SU-DHL-6 (cell line): ENCODE results near the gene AGPAT3.

Source experiments
- H2AFZ ChIP-seq: fragments of 200-600 bp; sonication (generic); 2 replicates; pipeline ENCODE4 v1.6.1; 2014; ENCODE audit warnings: low read depth, mild to moderate bottlenecking, moderate library complexity, mixed read lengths, antibody characterized with exemption, low read length; ENCODE audit not compliant: severe bottlenecking
- H3F3A ChIP-seq: fragments of 200-600 bp; shearing (Covaris generic); 2 replicates; pipeline ENCODE4 v1.6.0; 2016; ENCODE audit warnings: antibody characterized with exemption, mild to moderate bottlenecking; ENCODE audit not compliant: insufficient read depth
- H3K27ac ChIP-seq: fragments of 200-600 bp; sonication (generic); 2 replicates; pipeline ENCODE4 v1.5.1; 2016; ENCODE audit warnings: low read depth, mild to moderate bottlenecking, low read length, moderate library complexity, mixed read lengths
- H3K27me3 ChIP-seq: fragments of 200-600 bp; sonication (generic), shearing (Covaris generic); 2 replicates; pipeline ENCODE4 v1.6.0; 2014; ENCODE audit warnings: mild to moderate bottlenecking, low read length
- H3K36me3 ChIP-seq: fragments of 200-600 bp; sonication (generic); 2 replicates; pipeline ENCODE4 v1.6.1; 2014; ENCODE audit warnings: mild to moderate bottlenecking, low read length, mixed read lengths
- H3K4me2 ChIP-seq: fragments of 300-600, 200-600 bp; shearing (Covaris generic), sonication (generic); 2 replicates; pipeline ENCODE4 v1.6.0; 2014; ENCODE audit warnings: low read length, low read depth, mild to moderate bottlenecking; ENCODE audit not compliant: poor library complexity, severe bottlenecking
- H3K4me3 ChIP-seq: fragments of 200-600 bp; sonication (generic); 2 replicates; pipeline ENCODE4 v1.5.1; 2014; ENCODE audit warnings: antibody characterized with exemption, low read length, mild to moderate bottlenecking, mixed read lengths; ENCODE audit not compliant: insufficient read depth, poor library complexity, severe bottlenecking
- H3K79me2 ChIP-seq: fragments of 200-600 bp; sonication (generic); 2 replicates; pipeline ENCODE4 v1.6.1; 2014; ENCODE audit warnings: mild to moderate bottlenecking, low read length, moderate library complexity; ENCODE audit not compliant: insufficient read depth
- H3K9ac ChIP-seq: fragments of 200-600 bp; sonication (generic); 2 replicates; pipeline ENCODE4 v1.7.0; 2014; ENCODE audit warnings: mild to moderate bottlenecking, low read length
- H3K9me2 ChIP-seq: fragments of 200-600 bp; sonication (generic); replicated peaks from 2 replicates; pipeline ENCODE4 v1.6.1; 2014; ENCODE audit warnings: low read length; ENCODE audit not compliant: insufficient read depth
- H3K9me3 ChIP-seq: fragments of 200-600 bp; sonication (generic); 2 replicates; pipeline ENCODE4 v1.6.1; 2014; ENCODE audit warnings: low read length, mixed read lengths; ENCODE audit not compliant: insufficient read depth
- H4K20me1 ChIP-seq: fragments of 200-600 bp; sonication (generic); 2 replicates; pipeline ENCODE4 v1.6.1; 2014; ENCODE audit warnings: low read depth, mild to moderate bottlenecking, antibody characterized with exemption, low read length, moderate library complexity, mixed read lengths
- EZH2phosphoT487 ChIP-seq: fragments of 200-600 bp; sonication (generic), shearing (Covaris generic); conservative IDR thresholded peaks from 2 replicates; pipeline ENCODE4 v1.6.1; 2018; ENCODE audit warnings: mild to moderate bottlenecking, antibody characterized with exemption, low read length, moderate library complexity, mixed read lengths
- TF ChIP-seq, protein P1 (sequence below): fragments of 200-600 bp; sonication (generic); IDR thresholded peaks from one replicate; pipeline ENCODE4 v1.5.1; 2017; ENCODE audit warnings: antibody characterized with exemption, mild to moderate bottlenecking, low read length, moderate library complexity; ENCODE audit not compliant: insufficient read depth, poor library complexity, severe bottlenecking

Gene AGPAT3

DNA sequence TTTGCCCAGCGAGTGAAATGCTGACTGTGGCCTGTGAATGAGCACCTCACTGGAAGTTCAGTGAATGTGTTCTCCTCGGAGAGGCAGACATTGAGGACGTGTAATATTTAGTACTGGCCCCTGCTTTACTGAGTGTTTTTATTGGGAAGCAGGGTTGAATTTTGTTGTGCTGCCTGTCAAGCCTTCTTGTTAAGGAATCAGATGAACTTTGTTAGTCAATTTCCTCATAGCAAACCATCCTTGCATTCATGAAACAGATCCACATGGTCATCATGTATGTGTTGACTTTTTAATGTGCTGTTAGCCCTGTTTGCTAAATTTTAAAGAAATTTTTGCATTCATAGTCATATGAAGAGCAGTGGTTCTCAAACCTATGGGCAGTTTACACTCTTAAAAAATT is 47.9 kb downstream of the AGPAT3 start:
- Histone ChIP-seq H3K4me3 (no peak overlapping the region), H3K4me2 (no peak overlapping the region), H2AFZ (no peak overlapping the region), H3K27me3 (no peaks in the 10 kb centered on the region), H3F3A (no peaks in the 10 kb centered on the region), H3K9ac (no peak overlapping the region), H3K36me3 (no peaks in the 10 kb centered on the region), H3K27ac (no peak overlapping the region), H3K79me2 (no peaks in the 10 kb centered on the region), H3K9me2 (no peaks in the 10 kb centered on the region), H4K20me1 (no peaks in the 10 kb centered on the region), H3K9me3 (no peaks in the 10 kb centered on the region)
- TF ChIP-seq EZH2phosphoT487 = no peak
- TF ChIP-seq, protein P1, sequence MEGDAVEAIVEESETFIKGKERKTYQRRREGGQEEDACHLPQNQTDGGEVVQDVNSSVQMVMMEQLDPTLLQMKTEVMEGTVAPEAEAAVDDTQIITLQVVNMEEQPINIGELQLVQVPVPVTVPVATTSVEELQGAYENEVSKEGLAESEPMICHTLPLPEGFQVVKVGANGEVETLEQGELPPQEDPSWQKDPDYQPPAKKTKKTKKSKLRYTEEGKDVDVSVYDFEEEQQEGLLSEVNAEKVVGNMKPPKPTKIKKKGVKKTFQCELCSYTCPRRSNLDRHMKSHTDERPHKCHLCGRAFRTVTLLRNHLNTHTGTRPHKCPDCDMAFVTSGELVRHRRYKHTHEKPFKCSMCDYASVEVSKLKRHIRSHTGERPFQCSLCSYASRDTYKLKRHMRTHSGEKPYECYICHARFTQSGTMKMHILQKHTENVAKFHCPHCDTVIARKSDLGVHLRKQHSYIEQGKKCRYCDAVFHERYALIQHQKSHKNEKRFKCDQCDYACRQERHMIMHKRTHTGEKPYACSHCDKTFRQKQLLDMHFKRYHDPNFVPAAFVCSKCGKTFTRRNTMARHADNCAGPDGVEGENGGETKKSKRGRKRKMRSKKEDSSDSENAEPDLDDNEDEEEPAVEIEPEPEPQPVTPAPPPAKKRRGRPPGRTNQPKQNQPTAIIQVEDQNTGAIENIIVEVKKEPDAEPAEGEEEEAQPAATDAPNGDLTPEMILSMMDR = no peak

- H3K79me2 ChIP-seq = no peaks in the 10 kb centered on the region
- H3K9me3 ChIP-seq = no peaks in the 10 kb centered on the region
- H3K36me3 ChIP-seq = no peaks in the 10 kb centered on the region
- H3K9me2 ChIP-seq = no peaks in the 10 kb centered on the region
- no peaks in the 10 kb centered on the region for H3F3A ChIP-seq
- H3K4me3 ChIP-seq = no peak overlapping the region
- H4K20me1 ChIP-seq = no peaks in the 10 kb centered on the region
- no peaks in the 10 kb centered on the region for H3K27me3 ChIP-seq
- no peak overlapping the region for H3K9ac ChIP-seq
- H2AFZ ChIP-seq = no peak overlapping the region
- no peak for TF ChIP-seq EZH2phosphoT487
- TF ChIP-seq, protein P1 = no peak
- no peak overlapping the region for H3K27ac ChIP-seq
- no peak overlapping the region for H3K4me2 ChIP-seq
Observed at GRCh38 chr21:43913928-43914327, 48.9 kb downstream of the AGPAT3 start.

DNA sequence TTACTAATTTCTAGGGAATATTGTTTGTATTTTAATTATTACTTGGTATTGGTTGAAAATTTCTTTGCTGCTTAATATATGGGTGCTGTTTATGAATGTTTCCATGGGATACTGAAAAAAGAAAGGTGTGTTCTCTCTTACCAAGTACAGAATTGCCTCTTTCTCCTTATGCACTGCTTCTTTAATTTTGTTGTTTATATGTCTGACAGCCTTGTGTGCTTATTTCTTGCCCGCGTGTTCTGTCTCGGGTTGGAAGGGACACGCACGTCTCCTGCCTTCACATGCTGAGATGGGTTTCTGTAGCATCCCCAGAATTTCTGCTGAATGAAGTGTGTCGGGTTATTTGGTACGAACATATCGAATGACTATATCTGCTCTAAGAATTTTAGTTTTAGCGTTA is 51.1 kb downstream of the AGPAT3 start:
- Histone ChIP-seq H4K20me1 (no peaks in the 10 kb centered on the region), H2AFZ (no peak overlapping the region), H3K27me3 (no peaks in the 10 kb centered on the region), H3K36me3 (no peaks in the 10 kb centered on the region), H3K9ac (no peak overlapping the region), H3K9me3 (no peaks in the 10 kb centered on the region), H3K9me2 (no peaks in the 10 kb centered on the region), H3K4me2 (no peak overlapping the region), H3K4me3 (no peak overlapping the region), H3K79me2 (no peaks in the 10 kb centered on the region), H3F3A (no peaks in the 10 kb centered on the region), H3K27ac (no peak overlapping the region)
- TF ChIP-seq, protein P1 = no peak
